GM12891 (cell line): ENCODE data around the gene PCBP3.

Experiments
- PAX5 ChIP-seq: IDR thresholded peaks from 2 replicates; pipeline ENCODE4 v1.6.1; 2011; ENCODE audit warnings: low read length, moderate library complexity, mild to moderate bottlenecking; ENCODE audit not compliant: insufficient read depth, severe bottlenecking
- POLR2A ChIP-seq: IDR thresholded peaks from 2 replicates; pipeline ENCODE4 v1.6.1; 2011; ENCODE audit warnings: low read depth, low read length, control low read depth
- POLR2AphosphoS5 ChIP-seq: IDR thresholded peaks from 2 replicates; pipeline ENCODE4 v1.6.1; 2011; ENCODE audit warnings: low read depth, low read length, control low read depth
- POU2F2 ChIP-seq: IDR thresholded peaks from 2 replicates; pipeline ENCODE4 v1.6.1; 2011; ENCODE audit warnings: low read depth, mild to moderate bottlenecking, control low read depth, low read length, moderate library complexity
- SPI1 ChIP-seq: IDR thresholded peaks from 2 replicates; pipeline ENCODE4 v1.6.1; 2011; ENCODE audit warnings: low read depth, low read length, control low read depth
- TAF1 ChIP-seq: IDR thresholded peaks from 2 replicates; pipeline ENCODE4 v1.6.1; 2011; ENCODE audit warnings: low read depth, low read length, control low read depth

DNA sequence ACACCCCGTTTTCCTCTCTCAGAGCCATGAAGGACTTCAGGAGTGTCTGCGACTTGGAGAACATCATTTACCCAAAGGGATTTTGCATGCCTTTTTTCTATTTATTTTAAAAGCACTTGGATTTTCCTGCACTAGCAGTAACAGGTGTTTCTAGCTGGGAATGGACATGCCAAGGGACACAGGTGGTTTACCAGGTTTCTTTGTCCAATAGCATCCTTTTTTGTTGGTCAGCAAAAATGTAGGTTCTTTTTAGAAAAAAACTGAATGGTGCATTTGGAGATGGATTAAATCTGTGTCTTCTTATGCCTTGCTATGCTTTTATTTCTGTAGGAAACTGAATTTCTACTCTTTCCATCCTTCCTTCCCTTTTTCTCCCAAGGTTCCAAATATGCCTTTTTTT is 205.3 kb downstream of the PCBP3 start:
- TF ChIP-seq POLR2AphosphoS5: no peak
- TF ChIP-seq POLR2A: no peak
- no peak for TF ChIP-seq TAF1
- TF ChIP-seq SPI1: no peak
- TF ChIP-seq POU2F2: no peak
- TF ChIP-seq PAX5: no peak
